H1 (cell line): ENCODE results near the gene JPT2. TPM values are rescaled to one million over a fixed set of nuclear protein-coding genes. Genes with fewer than 3 reads are reported as not detected.

Source experiments
- CTCF ChIA-PET: fragments of 300-600 bp; sonication (Branson Sonifier 250); formaldehyde crosslinking; loops from one replicate; lab custom pipeline; 2021; ENCODE audit not compliant: partially characterized antibody; lab: Charles Lee
- POLR2A ChIA-PET: fragments of 300-600 bp; sonication (Branson Sonifier 250); formaldehyde crosslinking; loops from one replicate; lab custom pipeline; 2021; ENCODE audit warnings: inconsistent platforms; ENCODE audit not compliant: partially characterized antibody; lab: Charles Lee
- DNase-seq, 2 experiments: peaks; one replicate each; pipeline versions ENCODE4 v3.0.0 to v3.0.0-alpha.2; 2010 to 2022; ENCODE audit warnings: low spot score in 2 of 2, low read depth in 1 of 2, mixed read lengths in 1 of 2
- FAIRE-seq: peaks from 2 replicates; lab custom pipeline; 2011; peaks lifted over from hg19 to GRCh38; lab: Jason Lieb, UNC
- H2AFZ ChIP-seq: 2 replicates; pipeline ENCODE4 v1.8.1; 2012; ENCODE audit warnings: low read length, inconsistent platforms
- H2AK5ac ChIP-seq: 2 replicates; pipeline ENCODE4 v1.6.1; 2013; ENCODE audit warnings: low read depth, low read length
- H2BK120ac ChIP-seq: replicated peaks from 2 replicates; pipeline ENCODE3; 2013; ENCODE audit warnings: low read depth, low read length, inconsistent platforms
- H2BK12ac ChIP-seq: 2 replicates; pipeline ENCODE4 v1.6.1; 2013; ENCODE audit warnings: low read depth, low read length
- H2BK15ac ChIP-seq: 2 replicates; pipeline ENCODE4 v1.6.1; 2013; ENCODE audit warnings: low read length
- H2BK20ac ChIP-seq: 2 replicates; pipeline ENCODE4 v1.6.1; 2013; ENCODE audit warnings: low read length
- H2BK5ac ChIP-seq: 2 replicates; pipeline ENCODE4 v1.6.1; 2013; ENCODE audit warnings: low read depth, low read length
- H3K14ac ChIP-seq: 2 replicates; pipeline ENCODE4 v1.6.1; 2013; ENCODE audit warnings: inconsistent platforms; ENCODE audit not compliant: insufficient read length
- H3K18ac ChIP-seq: 2 replicates; pipeline ENCODE4 v1.6.1; 2013; ENCODE audit warnings: low read length; ENCODE audit errors: extremely low read depth
- H3K23ac ChIP-seq: 2 replicates; pipeline ENCODE4 v1.6.1; 2013; ENCODE audit warnings: inconsistent platforms; ENCODE audit not compliant: insufficient read length
- H3K23me2 ChIP-seq: 2 replicates; pipeline ENCODE4 v1.6.1; 2013; ENCODE audit warnings: low read depth, low read length
- H3K27ac ChIP-seq: 2 replicates; pipeline ENCODE4 v1.6.1; 2011; ENCODE audit warnings: low read depth, low read length, inconsistent platforms
- H3K27me3 ChIP-seq, 4 experiments: replicated peaks in 1 of 4; 1 replicate in 1 of 4; 2 replicates in 3 of 4; pipeline versions ENCODE4 v1.6.1 to v1.8.1; 2011 to 2013; ENCODE audit warnings: low read length in 3 of 4, mild to moderate bottlenecking in 3 of 4, inconsistent platforms in 2 of 4, mixed read lengths in 2 of 4, moderate library complexity in 1 of 4; ENCODE audit not compliant: control insufficient read depth in 3 of 4, insufficient read depth in 3 of 4; ENCODE audit errors: extremely low read depth in 1 of 4
- H3K36me3 ChIP-seq, 4 experiments: 2 replicates each; pipeline versions ENCODE4 v1.6.1 to v1.8.1; 2011 to 2013; ENCODE audit warnings: mild to moderate bottlenecking in 4 of 4, low read length in 3 of 4, moderate library complexity in 2 of 4, control low read depth in 1 of 4, inconsistent platforms in 1 of 4; ENCODE audit not compliant: insufficient read depth in 4 of 4, control insufficient read depth in 2 of 4
- H3K4ac ChIP-seq: replicated peaks from 2 replicates; pipeline ENCODE3; 2013; ENCODE audit warnings: low read length, low read depth, mixed read lengths, inconsistent platforms; ENCODE audit not compliant: insufficient read length
- H3K4me1 ChIP-seq, 4 experiments: replicated peaks in 1 of 4; 1 replicate in 1 of 4; 2 replicates in 3 of 4; pipeline versions ENCODE4 v1.6.1 to v1.8.1; 2011 to 2013; ENCODE audit warnings: low read length in 3 of 4, inconsistent platforms in 2 of 4, mixed read lengths in 1 of 4; ENCODE audit not compliant: insufficient read depth in 4 of 4, control insufficient read depth in 3 of 4
- H3K4me2 ChIP-seq, 2 experiments: 2 replicates each; pipeline versions ENCODE4 v1.6.1 to v1.8.1; 2011 to 2013; ENCODE audit warnings: low read depth in 2 of 2, low read length in 2 of 2, control low read depth in 1 of 2, inconsistent platforms in 1 of 2, mild to moderate bottlenecking in 1 of 2; ENCODE audit not compliant: insufficient read depth in 1 of 2
- H3K4me3 ChIP-seq, 4 experiments: fragments of 200-600, 300-600 bp in 1 of 4; sonication (generic), shearing (Covaris generic), sonication (Bioruptor Twin) in 1 of 4; 2 replicates each; pipeline versions ENCODE4 v1.5.1 to v1.8.1; 2011 to 2016; ENCODE audit warnings: low read length in 4 of 4, low read depth in 3 of 4, control low read depth in 2 of 4, inconsistent platforms in 2 of 4, mild to moderate bottlenecking in 2 of 4, mixed read lengths in 1 of 4, moderate library complexity in 1 of 4; ENCODE audit not compliant: insufficient read depth in 2 of 4; ENCODE audit errors: extremely low read depth in 1 of 4
- H3K56ac ChIP-seq: replicated peaks from 2 replicates; pipeline ENCODE3; 2013; ENCODE audit warnings: low read depth, mild to moderate bottlenecking, mixed read lengths, low read length, inconsistent platforms; ENCODE audit not compliant: insufficient read length
- H3K79me1 ChIP-seq: 2 replicates; pipeline ENCODE4 v1.6.1; 2013; ENCODE audit warnings: low read depth, low read length, control low read depth
- H3K79me2 ChIP-seq, 2 experiments: 2 replicates each; pipeline versions ENCODE4 v1.6.1 to v1.8.1; 2012 to 2013; ENCODE audit warnings: low read length in 2 of 2, mild to moderate bottlenecking in 2 of 2, inconsistent platforms in 1 of 2; ENCODE audit not compliant: insufficient read depth in 2 of 2, control insufficient read depth in 1 of 2
- H3K9ac ChIP-seq, 4 experiments: replicated peaks in 1 of 4; 1 replicate in 1 of 4; 2 replicates in 3 of 4; pipeline versions ENCODE4 v1.6.1 to v1.8.1; 2011 to 2013; ENCODE audit warnings: low read depth in 3 of 4, low read length in 3 of 4, control low read depth in 2 of 4, mild to moderate bottlenecking in 2 of 4, moderate library complexity in 2 of 4, inconsistent platforms in 1 of 4; ENCODE audit errors: extremely low read depth in 1 of 4
- H3K9me3 ChIP-seq, 2 experiments: 2 replicates each; pipeline versions ENCODE4 v1.6.1 to v1.8.1; 2012 to 2013; ENCODE audit warnings: mild to moderate bottlenecking in 2 of 2, moderate library complexity in 2 of 2, control low read depth in 1 of 2, inconsistent platforms in 1 of 2, low read depth in 1 of 2, low read length in 1 of 2, mixed read lengths in 1 of 2; ENCODE audit not compliant: insufficient read depth in 2 of 2
- H4K20me1 ChIP-seq, 2 experiments: replicated peaks in 1 of 2; 2 replicates each; pipeline versions ENCODE3 to v1.8.1; 2011 to 2013; ENCODE audit warnings: inconsistent platforms in 2 of 2, low read length in 2 of 2, mild to moderate bottlenecking in 1 of 2; ENCODE audit not compliant: insufficient read depth in 2 of 2, control insufficient read depth in 1 of 2
- H4K5ac ChIP-seq: 2 replicates; pipeline ENCODE4 v1.6.1; 2013; ENCODE audit warnings: low read length, low read depth, mixed read lengths, inconsistent platforms; ENCODE audit not compliant: insufficient read length
- H4K8ac ChIP-seq: 2 replicates; pipeline ENCODE4 v1.8.0; 2013; ENCODE audit warnings: mild to moderate bottlenecking, moderate library complexity, low read length, inconsistent platforms; ENCODE audit not compliant: insufficient read depth; ENCODE audit errors: extremely low read depth
- H4K91ac ChIP-seq: replicated peaks from 2 replicates; pipeline ENCODE3; 2013; ENCODE audit warnings: low read length, mixed read lengths, inconsistent platforms; ENCODE audit not compliant: insufficient read length
- BRCA1 ChIP-seq: IDR thresholded peaks from 2 replicates; pipeline ENCODE4 v1.6.1; 2012; ENCODE audit warnings: low read depth, low read length, improper control_type of control experiment
- CEBPB ChIP-seq: IDR thresholded peaks from 2 replicates; pipeline ENCODE4 v1.6.1; 2012; ENCODE audit warnings: low read depth, low read length
- CTBP2 ChIP-seq: IDR thresholded peaks from 2 replicates; pipeline ENCODE4 v1.7.0; 2011; ENCODE audit warnings: borderline replicate concordance, mild to moderate bottlenecking, moderate library complexity, mixed read lengths, low read length; ENCODE audit not compliant: insufficient read depth, insufficient read length
- EZH2 ChIP-seq: fragments of 200-600 bp; sonication (generic); IDR thresholded peaks from 2 replicates; pipeline ENCODE4 v1.7.1; 2012; ENCODE audit warnings: low read depth, mild to moderate bottlenecking, moderate library complexity, low read length, inconsistent platforms; ENCODE audit not compliant: severe bottlenecking
- FOSL1 ChIP-seq: IDR thresholded peaks from 2 replicates; pipeline ENCODE4 v1.6.1; 2011; ENCODE audit warnings: mild to moderate bottlenecking, low read depth, low read length, moderate library complexity; ENCODE audit not compliant: insufficient read depth
- JUND ChIP-seq: IDR thresholded peaks from 2 replicates; pipeline ENCODE4 v1.6.1; 2011; ENCODE audit warnings: mild to moderate bottlenecking, improper control_type of control experiment, low read length
- KDM4A ChIP-seq: IDR thresholded peaks from one replicate; pipeline ENCODE4 v1.7.1; 2012; ENCODE audit warnings: low read depth, mild to moderate bottlenecking, moderate library complexity, low read length, inconsistent platforms; ENCODE audit not compliant: severe bottlenecking
- KDM5A ChIP-seq: fragments of 200-600 bp; IDR thresholded peaks from 2 replicates; pipeline ENCODE4 v1.7.1; 2012; ENCODE audit warnings: mild to moderate bottlenecking, low read length, inconsistent platforms, mixed read lengths
- TAF7 ChIP-seq: optimal IDR thresholded peaks from 2 replicates; pipeline ENCODE3; 2011; ENCODE audit warnings: low read depth, mild to moderate bottlenecking, inconsistent platforms, low read length, moderate library complexity, borderline replicate concordance
- USF2 ChIP-seq: IDR thresholded peaks from 2 replicates; pipeline ENCODE4 v1.6.1; 2011; ENCODE audit warnings: low read length, improper control_type of control experiment
- ZNF274 ChIP-seq: IDR thresholded peaks from 2 replicates; pipeline ENCODE4 v1.7.0; 2012; ENCODE audit warnings: low read length, borderline replicate concordance; ENCODE audit errors: extremely low read depth
- WGBS, 2 experiments: shearing (Covaris generic) in 1 of 2; methylation state at CpG; one replicate each; pipeline versions ENCODE4 v1.1.6 to v1.1.7; 2013 to 2015; ENCODE audit warnings: low lambda C conversion rate in 2 of 2, mixed read lengths in 2 of 2, inconsistent platforms in 1 of 2, low coverage in 1 of 2, missing lambda C conversion rate in 1 of 2; ENCODE audit not compliant: insufficient replicate concordance in 2 of 2, insufficient coverage in 1 of 2, insufficient read length in 1 of 2; ENCODE audit errors: extremely low coverage in 1 of 2, missing lambda C conversion rate in 1 of 2; 5-methylcytosine and 5-hydroxymethylcytosine counted together
- polyA plus RNA-seq, 7 experiments: library from polyadenylated mRNA; depleted of rRNA in 3 of 7; stranded (reverse) in 5 of 7; unstranded in 2 of 7; fragments of >200 nt in 5 of 7; fragments of 200-250 nt in 2 of 7; gene quantifications; 1 replicate in 5 of 7; 2 replicates in 1 of 7; 4 replicates in 1 of 7; pipeline versions ENCODE4 v1.2.1 to v1.2.3, GENCODE V29; 2011 to 2013; ENCODE audit warnings: missing spikeins in 2 of 7, mixed read lengths in 2 of 7
- total RNA-seq: library from RNA; stranded (reverse); fragmentation: NEBNext Ultra II Directional; extraction: Animal tissue kit (Norgen Biotek cat#: 25700); gene quantifications from 2 replicates; pipeline ENCODE4 v1.2.1, GENCODE V29; 2021
- TF ChIP-seq, protein P1 (sequence below): IDR thresholded peaks from 2 replicates; pipeline ENCODE4 v1.6.1; 2011; ENCODE audit warnings: low read depth, mild to moderate bottlenecking, low read length; ENCODE audit not compliant: insufficient read depth

Gene JPT2
- total and polyA plus RNA-seq, 2 of the 8 experiments (the other 6 are each of a cell fraction or from before 2014, with no cell fraction given) = 67.6 to 197 TPM

- no peak for DNase-seq
- peaks cover 0 to 33% of the 10 kb centered on the region in 2 experiments; a peak in 2 of 4 replicates for H3K79me2 ChIP-seq
- peaks cover 23 to 24% of the 10 kb centered on the region in 2 experiments for H4K20me1 ChIP-seq
- H3K4me3 ChIP-seq = no peak overlapping the region
- no peak overlapping the region for H3K14ac ChIP-seq
- no peak overlapping the region for H3K23ac ChIP-seq
- H3K9ac ChIP-seq = no peak overlapping the region
- H4K8ac ChIP-seq = no peak overlapping the region
- H2BK5ac ChIP-seq = no peak overlapping the region
- no peak overlapping the region for H3K4ac ChIP-seq
- peaks cover 24 to 50% (median 31%) of the 10 kb centered on the region in 4 experiments; a peak in 7 of 8 replicates for H3K36me3 ChIP-seq
- no peaks in the 10 kb centered on the region for H3K27me3 ChIP-seq
- H3K56ac ChIP-seq = no peak overlapping the region
- H3K23me2 ChIP-seq = no peaks in the 10 kb centered on the region
- no peak overlapping the region for H2AK5ac ChIP-seq
- H3K18ac ChIP-seq = no peak overlapping the region
- H2BK20ac ChIP-seq = no peak overlapping the region
- H4K91ac ChIP-seq = no peak overlapping the region
- H3K79me1 ChIP-seq = peaks cover 16% of the 10 kb centered on the region
- H2BK12ac ChIP-seq = no peak overlapping the region
- no peak overlapping the region for H2BK120ac ChIP-seq
- ChIA-PET CTCF (interaction anchor here (0.9 kb wide), 1 partner anchor 12 kb away, joined by 3 read pairs; no protein-coding TSS in a partner anchor), POLR2A (no interaction called here)
- no peaks in the 10 kb centered on the region for H3K4me1 ChIP-seq
- H3K4me2 ChIP-seq = no peak overlapping the region
- WGBS, 2 experiments = 88% methylated on average over 10 of the region's 12 CpGs; no CpG with 5 or more reads in 1 of the 2 experiments
- no peaks in the 10 kb centered on the region for H3K9me3 ChIP-seq
- no peak overlapping the region for H2BK15ac ChIP-seq
- H2AFZ ChIP-seq = no peak overlapping the region
- H4K5ac ChIP-seq = no peak overlapping the region
- no peak overlapping the region for H3K27ac ChIP-seq
- FAIRE-seq = no peak
- no peak for TF ChIP-seq USF2
- no peak for TF ChIP-seq FOSL1
- no peak for TF ChIP-seq KDM4A
- TF ChIP-seq CEBPB = no peak
- no peak for TF ChIP-seq BRCA1
- no peak for TF ChIP-seq EZH2
- TF ChIP-seq, protein P1, sequence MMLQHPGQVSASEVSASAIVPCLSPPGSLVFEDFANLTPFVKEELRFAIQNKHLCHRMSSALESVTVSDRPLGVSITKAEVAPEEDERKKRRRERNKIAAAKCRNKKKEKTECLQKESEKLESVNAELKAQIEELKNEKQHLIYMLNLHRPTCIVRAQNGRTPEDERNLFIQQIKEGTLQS = no peak
- no peak for TF ChIP-seq KDM5A
- no peak for TF ChIP-seq TAF7
- TF ChIP-seq JUND = no peak
- no peak for TF ChIP-seq CTBP2
- no peak for TF ChIP-seq ZNF274
Observed at GRCh38 chr16:1634541-1634940, 43.5 kb upstream of the JPT2 start.
